Lower lobe of right lung (tissue), 2 donors: ENCODE measurements around the gene SNAPC5. TPM values are rescaled to one million over a fixed set of nuclear protein-coding genes. Genes with fewer than 3 reads are reported as not detected.
A peak's percentile ranks its signal among the peaks of the same experiment; 100 is the strongest.
"Not testable (repeated sequence)": the region's sequence is repeated elsewhere in the genome, so short reads cannot be mapped to it uniquely, and the experiment has no call there.

ENCODE experiments used
- ATAC-seq, 2 donors: fragments of 200-7000 bp; cut with Tn5 transposase; one replicate each; pipeline ENCODE4 v1.9.1; 2020 to 2022; ENCODE audit warnings: mild to moderate bottlenecking in 2 of 2, moderate library complexity in 2 of 2
- DNase-seq: peaks from one replicate; pipeline ENCODE4 v3.0.0-alpha.2; 2020
- H3K27ac ChIP-seq: fragments of 200-600 bp; one replicate; pipeline ENCODE4 v1.8.0; 2022
- H3K27me3 ChIP-seq: fragments of 200-600 bp; one replicate; pipeline ENCODE4 v1.8.0; 2022; ENCODE audit warnings: low read depth
- H3K36me3 ChIP-seq: fragments of 200-600 bp; one replicate; pipeline ENCODE4 v1.8.0; 2022; ENCODE audit warnings: mild to moderate bottlenecking
- H3K4me1 ChIP-seq: fragments of 200-600 bp; one replicate; pipeline ENCODE4 v1.8.0; 2022
- H3K4me3 ChIP-seq: fragments of 200-600 bp; one replicate; pipeline ENCODE4 v1.8.0; 2022; ENCODE audit warnings: mild to moderate bottlenecking
- H3K9me3 ChIP-seq: fragments of 200-600 bp; one replicate; pipeline ENCODE4 v1.8.0; 2022
- CTCF ChIP-seq: fragments of 200-600 bp; IDR thresholded peaks from one replicate; pipeline ENCODE4 v1.8.0; 2022; ENCODE audit warnings: antibody characterized with exemption, mild to moderate bottlenecking
- intact Hi-C: fragments of 100-400 bp; cut with DNase I; formaldehyde crosslinking; loops from one replicate; pipeline ENCODE4 v1.11.0; 2022
- total RNA-seq: library from RNA; stranded (reverse); fragmentation: NEBNext Ultra II Directional; extraction: Animal tissue kit (Norgen Biotek cat#: 25700); gene quantifications from one replicate; pipeline ENCODE4 v1.2.1, GENCODE V29; 2021
- donor health status: DM: no; HTN: yes; CAD: no; lungs with severe emphysema.

Gene SNAPC5
- total RNA-seq, 1 donor from 2014 or later = 26.1 TPM

DNA sequence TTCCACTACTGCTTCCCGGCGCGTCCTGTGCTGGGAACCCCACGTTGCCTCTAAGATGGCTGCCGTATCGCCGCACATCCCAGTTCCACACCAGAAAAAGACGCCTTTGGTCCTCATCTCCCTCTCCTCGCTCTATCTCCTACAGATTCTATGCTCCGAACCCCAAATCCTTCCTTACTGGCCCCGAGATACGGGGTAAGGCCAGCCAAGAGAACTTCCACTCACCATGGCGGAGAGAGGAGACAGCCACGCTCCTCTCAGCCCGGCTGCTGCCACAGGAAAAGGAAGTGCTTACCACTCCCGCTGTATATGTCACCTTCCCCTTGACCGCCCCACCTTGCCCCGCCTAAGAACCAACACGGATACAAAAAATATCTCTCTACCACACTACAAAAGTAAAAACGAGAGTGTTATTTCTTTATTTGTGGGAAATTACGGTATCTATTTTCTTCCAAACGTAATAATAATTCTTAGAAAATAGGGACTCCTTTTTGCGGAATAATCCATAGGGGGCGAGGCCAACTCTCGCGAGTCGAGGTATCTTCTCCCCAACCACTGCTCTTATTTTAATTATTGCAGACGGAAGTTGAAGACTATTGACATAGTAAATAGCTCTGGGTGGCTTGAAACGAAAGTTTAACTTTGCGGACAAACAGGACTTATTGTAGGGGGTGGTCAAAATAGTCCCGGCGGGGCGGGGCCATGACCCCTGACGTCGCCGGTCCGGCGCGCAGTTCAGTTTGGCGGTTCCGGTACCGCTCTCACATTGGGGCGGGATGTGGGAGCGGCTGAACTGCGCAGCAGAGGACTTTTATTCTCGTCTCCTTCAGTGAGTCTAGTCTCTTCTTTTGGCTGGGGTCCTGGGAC, 7.2 kb upstream of the SNAPC5 start, which contains the start of the genes RPL4 and ZWILCH:
TSS of gene RPL4 (minus strand) at position 293 of the 867 bp plus-strand sequence. CDS start at position 228, 65 bp downstream.
TSS of gene ZWILCH (plus strand) at position 764 of the 867 bp plus-strand sequence. CDS start at position 777, 13 bp downstream.
- Histone ChIP-seq H3K36me3 (peaks cover 36% of the 10 kb centered on the region), H3K4me3 (peak within 1 kb of the TSS; percentile 99), H3K4me1 (peaks cover 38% of the 10 kb centered on the region), H3K27me3 (no peaks in the 10 kb centered on the region), H3K9me3 (no peaks in the 10 kb centered on the region), H3K27ac (peak within 1 kb of the TSS; percentile 97)
- intact Hi-C loops = no loop called here
- peak; percentile 88 for DNase-seq
- ATAC-seq = peak; percentile 96 to 97
- TF ChIP-seq CTCF = peak; percentile 7

- H3K27ac ChIP-seq = peak overlapping the region; percentile 97
- peak overlapping the region; percentile 99 for H3K4me3 ChIP-seq
- H3K9me3 ChIP-seq = no peaks in the 10 kb centered on the region
- no peaks in the 10 kb centered on the region for H3K27me3 ChIP-seq
- H3K36me3 ChIP-seq = peaks cover 44% of the 10 kb centered on the region
- no peak for DNase-seq
- H3K4me1 ChIP-seq = peaks cover 38% of the 10 kb centered on the region
- no peak for TF ChIP-seq CTCF
- ATAC-seq = no peak
- intact Hi-C loops = no loop called here
These were observed 6.4 kb upstream of the SNAPC5 start for GRCh38 chr15:66503780-66504562.

DNA sequence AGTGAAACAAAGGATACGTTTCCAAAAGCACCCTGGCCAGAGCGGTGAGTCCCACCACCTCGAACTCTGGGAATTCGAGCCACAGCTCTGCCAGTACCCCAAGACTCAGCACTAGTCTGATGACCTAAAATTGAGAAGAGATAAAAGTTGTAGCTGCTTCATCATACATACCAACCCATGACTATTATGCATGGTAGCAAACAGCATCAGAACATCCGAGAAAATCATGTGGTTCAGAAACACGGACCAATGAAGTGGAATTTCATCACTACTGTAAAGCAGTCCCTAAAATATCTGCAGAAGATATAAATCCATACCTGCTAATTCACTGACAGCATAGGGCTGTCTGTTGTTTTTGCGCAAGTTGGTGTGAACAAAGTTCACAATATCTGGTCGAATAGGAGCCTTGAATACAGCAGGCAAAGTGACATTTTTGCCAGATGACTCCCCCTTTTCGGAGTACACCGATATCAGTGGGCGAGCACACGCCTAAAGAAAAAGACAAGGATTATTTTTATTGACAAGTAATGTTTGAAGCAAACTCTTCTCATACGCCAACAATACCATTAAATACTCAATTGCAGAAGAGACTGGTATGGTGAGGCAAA, 5.6 kb upstream of the SNAPC5 start:
- intact Hi-C loops, H3K27me3 ChIP-seq, H3K27ac ChIP-seq, H3K9me3 ChIP-seq, DNase-seq, ATAC-seq: not testable (repeated sequence)
- Histone ChIP-seq H3K4me3 (peak overlapping the region; percentile 99), H3K4me1 (peaks cover 40% of the 10 kb centered on the region), H3K36me3 (peaks cover 53% of the 10 kb centered on the region)

GRCh38 chr15:66502491-66502890, 4.9 kb upstream of the SNAPC5 start:
- intact Hi-C loops = no loop called here
- H3K27ac ChIP-seq = no peak overlapping the region
- no peaks in the 10 kb centered on the region for H3K27me3 ChIP-seq
- H3K4me1 ChIP-seq = peaks cover 45% of the 10 kb centered on the region
- H3K4me3 ChIP-seq = peak overlapping the region; percentile 99
- H3K36me3 ChIP-seq = peaks cover 56% of the 10 kb centered on the region
- H3K9me3 ChIP-seq = no peaks in the 10 kb centered on the region
- ATAC-seq (no peak), DNase-seq (no peak)
- TF ChIP-seq CTCF = no peak

- intact Hi-C loops, ATAC-seq, H3K9me3 ChIP-seq, H3K27me3 ChIP-seq, DNase-seq, H3K4me3 ChIP-seq, H3K27ac ChIP-seq: not testable (repeated sequence)
- Histone ChIP-seq H3K4me1 (peaks cover 52% of the 10 kb centered on the region), H3K36me3 (peaks cover 61% of the 10 kb centered on the region)
These were observed 2.8 kb upstream of the SNAPC5 start for GRCh38 chr15:66500346-66500745.
